HG03196 (cell line): ENCODE measurements around the gene KIAA0825.
"Not testable (repeated sequence)": the region's sequence is repeated elsewhere in the genome, so short reads cannot be mapped to it uniquely, and the experiment has no call there.

Experiments used
- ATAC-seq: cut with Tn5 transposase; IDR thresholded peaks from one replicate; pipeline ENCODE4 v1.9.1; 2021; ENCODE audit not compliant: unreplicated experiment

The KIAA0825 gene

DNA sequence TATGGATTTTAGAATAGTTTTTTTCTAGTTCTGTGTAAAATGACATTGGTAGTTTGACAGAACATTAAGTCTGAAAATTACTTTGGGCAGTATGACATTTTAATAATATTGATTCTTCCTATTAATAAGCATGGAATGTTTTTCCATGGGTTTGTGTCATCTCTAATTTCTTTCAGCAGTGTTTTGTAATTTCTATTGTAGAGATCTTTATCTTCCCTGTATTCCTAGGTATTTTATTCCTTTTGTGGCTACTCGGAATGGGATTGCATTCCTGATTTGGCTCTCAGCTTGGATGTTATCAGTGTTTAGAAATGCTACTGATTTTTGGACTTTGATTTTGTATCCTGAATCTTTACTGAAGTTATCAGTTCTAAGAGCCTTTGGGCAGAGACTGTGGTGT lies 420.4 kb downstream of the KIAA0825 start:
- ATAC-seq = no peak

DNA sequence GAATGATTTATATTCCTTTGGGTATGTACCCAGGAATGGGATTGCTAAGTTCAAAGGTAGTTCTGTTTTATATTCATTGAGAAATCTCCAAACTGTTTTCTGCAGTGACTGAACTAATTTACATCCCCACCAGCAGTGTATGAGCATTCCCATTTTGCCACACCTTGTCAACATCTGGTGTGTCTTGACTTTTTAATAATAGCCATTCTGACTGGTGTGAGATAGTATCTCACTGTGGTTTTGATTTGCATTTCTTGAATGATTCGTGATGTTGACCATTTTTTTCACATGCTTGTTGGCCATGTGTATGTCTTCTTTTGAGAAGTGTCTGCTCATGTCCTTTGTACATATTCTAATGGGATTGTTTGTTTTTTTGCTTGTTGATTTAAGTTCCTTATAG lies 421.5 kb downstream of the KIAA0825 start:
- ATAC-seq = no peak

DNA sequence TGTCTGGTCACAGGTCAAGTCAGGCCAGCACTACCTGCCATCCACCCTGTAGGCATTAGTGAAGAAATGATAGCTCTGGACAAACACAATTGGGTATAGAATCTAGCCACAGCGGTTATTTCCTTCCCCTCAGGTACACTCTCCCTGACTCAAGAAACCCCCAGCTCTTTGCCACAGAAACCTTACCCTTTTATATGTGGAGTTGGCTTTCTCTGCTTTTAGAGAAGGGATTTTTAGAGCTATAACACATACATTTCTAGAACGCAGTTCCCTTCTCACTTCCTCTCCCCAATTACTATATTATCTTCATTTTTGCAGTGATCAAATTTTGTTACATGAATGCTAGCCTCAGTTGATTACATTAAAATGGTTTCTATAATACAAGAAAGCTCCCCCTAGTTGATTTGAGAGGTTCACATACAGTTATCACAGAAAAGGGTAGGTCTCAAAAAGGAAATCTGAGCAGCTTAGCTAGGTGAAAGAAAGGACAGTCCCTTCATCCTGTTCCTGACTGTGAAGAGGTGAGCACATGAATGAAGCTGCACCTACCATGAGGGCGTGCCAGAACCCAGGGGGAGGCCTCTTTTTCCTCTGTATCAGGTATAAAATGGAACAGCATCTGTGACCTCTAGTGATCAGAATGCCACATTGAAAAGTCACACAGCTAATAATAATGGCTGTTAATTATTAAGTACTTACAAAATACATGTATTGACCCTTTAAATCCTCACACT lies 425.6 kb downstream of the KIAA0825 start:
- ATAC-seq = no peak

DNA sequence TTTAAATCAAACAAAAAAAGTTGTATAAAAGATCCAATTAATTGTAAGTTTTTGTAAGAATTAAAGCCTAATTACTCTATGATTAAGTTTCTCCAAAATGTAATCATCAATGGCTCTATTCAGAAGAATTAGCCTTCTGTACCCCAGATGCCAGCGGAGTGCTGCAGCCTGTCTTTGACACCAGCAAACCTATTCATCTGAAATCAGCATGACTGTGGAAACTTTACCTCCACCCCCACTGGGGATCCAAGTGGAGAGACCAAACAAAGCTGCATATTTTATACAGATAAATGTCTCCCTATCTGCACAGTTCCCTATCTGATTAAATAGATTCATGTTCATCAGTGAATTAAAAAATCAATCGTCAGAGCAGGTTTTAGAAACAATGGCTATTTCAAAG lies 426.8 kb downstream of the KIAA0825 start:
- no peak for ATAC-seq

DNA sequence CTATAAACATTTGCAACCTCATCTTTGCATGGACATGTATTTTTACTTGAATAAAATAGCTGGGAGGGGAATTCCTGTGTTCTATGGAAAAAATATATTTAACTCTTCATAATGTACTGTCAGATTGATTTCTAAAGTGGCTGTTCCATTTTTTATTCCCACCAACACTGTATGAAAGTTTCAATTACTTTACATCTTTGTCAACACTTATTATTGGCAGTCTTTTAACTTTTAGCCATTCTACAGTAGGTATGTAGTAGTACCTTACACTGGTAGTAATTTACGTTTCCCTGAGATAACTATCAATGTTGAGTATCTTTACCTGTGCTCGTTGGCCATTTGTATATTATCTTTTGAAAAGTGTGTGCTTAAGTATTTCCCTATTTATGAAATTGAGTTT lies 429.7 kb downstream of the KIAA0825 start:
- ATAC-seq = no peak

- no peak for ATAC-seq
Observed at GRCh38 chr5:94184870-94185269, 433.5 kb downstream of the KIAA0825 start.

DNA sequence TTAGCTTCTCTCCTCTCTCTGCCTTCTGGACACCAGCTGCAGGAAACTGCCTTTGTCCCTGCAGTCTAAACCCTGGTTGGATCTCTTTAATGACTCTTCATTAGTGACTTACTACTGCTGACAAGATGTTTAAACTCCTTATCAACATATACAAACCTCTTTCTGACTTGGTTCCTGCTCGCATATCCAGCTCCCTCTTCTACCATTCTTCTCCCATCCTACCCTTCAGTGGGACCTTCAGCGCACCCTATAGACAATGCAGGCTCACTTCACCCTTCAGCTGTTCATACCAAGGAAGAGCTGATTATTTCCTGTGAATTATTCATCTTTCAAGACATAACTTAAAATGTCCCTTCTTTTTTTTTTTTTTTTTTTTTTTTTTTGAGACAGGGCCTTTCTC lies 436.5 kb downstream of the KIAA0825 start:
- no peak for ATAC-seq

DNA sequence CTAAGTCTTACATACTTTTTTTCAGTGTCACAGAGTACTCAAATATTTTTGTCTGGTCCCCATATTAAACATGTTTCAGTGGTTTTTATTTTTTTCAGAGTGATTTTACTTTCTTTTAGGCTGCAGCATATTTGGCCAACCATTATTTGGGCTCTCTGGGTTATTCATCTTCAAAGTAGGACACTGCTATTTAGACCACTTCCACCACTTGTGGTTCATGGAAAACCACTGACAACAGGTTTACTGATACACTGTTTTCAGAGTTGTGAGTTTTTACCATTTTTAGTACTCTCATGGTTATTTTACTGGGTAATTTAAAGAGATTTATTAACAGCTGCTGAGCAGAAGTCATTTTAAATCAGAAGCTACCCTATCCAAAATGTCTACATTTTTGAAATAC lies 437.6 kb downstream of the KIAA0825 start:
- no peak for ATAC-seq

DNA sequence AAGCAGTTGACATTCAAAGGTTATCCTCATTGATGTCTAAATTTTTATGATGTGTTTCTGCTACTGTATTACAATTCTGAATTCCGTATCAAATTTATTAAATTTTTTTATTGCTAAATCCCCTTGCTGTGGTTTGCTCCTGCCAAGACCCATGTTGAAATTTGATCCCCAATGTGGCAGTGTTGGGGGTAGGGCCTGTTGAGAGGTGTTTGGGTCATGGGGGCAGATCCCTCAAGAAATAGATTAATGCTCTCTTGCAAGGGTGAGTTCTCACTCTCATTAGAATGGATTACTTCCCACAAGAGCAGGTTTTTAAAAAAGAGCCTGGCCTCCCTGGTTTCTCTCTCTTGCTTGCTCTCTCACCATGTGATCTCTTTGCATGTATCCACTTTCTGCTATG lies 442.5 kb downstream of the KIAA0825 start:
- ATAC-seq = no peak

DNA sequence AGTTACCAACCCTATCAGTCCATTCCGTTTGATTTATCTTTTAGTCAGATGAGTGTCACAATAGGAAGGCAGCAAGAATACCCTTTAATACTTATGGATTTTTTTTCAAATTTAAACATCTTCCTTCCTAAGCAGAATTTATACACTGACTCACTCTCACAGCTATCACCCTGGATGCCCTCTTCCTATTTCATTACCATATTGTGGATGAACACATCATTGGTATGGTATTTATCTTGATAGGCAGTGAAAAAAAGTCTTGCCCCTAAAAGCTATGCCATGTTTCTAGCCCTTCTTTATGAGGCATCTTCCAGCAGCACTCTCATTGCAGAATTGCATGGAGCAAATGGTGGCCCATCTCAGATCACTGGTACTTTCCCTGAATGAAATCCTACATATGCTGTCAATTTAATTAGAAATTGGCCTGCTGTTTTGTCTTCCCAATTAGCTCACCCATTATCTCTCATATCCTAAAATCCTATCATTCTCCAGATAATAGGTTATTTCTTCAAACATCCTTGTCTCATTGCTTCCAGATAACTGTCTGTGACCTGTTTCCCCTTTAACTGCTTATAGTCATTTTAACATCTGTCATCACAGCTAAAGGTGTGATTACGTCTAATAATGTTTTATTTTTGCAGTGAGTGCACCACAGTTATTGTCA lies 443.5 kb downstream of the KIAA0825 start:
- no peak for ATAC-seq

DNA sequence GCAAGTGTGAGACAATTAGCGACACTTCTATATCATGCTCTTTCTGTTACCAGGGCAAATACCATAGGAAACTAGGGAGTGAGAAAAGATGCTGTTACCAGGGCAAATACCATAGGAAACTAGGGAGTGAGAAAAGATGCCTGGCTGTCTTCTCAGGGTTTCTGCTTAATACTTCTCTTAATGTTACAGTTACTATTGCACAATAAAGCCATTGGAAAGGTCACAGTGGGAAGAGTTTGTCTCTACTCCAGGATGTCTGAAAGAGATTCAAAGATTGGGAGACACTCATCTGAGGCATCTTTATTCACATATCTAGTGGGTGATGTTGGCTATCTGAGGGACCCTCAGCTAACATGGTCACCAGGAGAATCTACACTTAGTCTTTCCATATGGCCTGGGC lies 445.3 kb downstream of the KIAA0825 start:
- no peak for ATAC-seq

DNA sequence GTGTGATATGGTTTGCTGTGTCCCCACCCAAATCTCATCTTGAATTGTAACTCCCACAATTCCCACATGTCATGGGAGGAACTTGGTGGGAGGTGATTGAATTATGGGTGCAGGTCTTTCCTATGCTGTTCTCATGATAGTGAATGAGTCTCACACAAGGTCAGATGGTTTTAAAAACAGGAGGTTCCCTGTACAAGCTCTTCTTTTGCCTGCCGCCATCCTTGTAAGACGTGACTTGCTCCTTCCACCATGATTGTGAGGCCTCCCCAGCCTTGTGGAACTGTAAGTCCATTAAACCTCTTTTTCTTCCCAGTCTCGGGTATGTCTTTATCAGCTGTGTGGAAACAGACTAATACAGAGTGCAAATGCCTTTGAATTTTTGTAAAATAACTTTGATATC lies 447.3 kb downstream of the KIAA0825 start:
- ATAC-seq = not testable (repeated sequence)

DNA sequence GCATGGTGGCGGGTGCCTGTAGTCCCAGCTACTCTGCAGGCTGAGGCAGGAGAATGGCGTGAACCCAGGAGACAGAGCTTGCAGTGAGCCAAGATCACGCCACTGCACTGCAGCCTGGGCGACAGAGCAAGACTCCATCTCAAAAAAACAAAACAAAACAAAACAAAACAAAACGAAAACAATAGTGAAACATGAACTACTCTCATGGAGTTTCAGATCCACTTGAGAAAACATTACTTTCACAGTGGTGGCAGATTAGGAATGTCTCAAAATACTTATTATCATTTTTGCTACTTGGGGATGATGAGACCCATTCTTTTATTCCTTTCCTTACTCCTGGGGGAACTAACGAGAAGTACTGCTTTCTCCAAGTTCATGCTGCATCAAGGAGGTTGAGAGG lies 448.2 kb downstream of the KIAA0825 start:
- ATAC-seq = not testable (repeated sequence)

- no peak for ATAC-seq
Observed at GRCh38 chr5:94168151-94168550, 450.3 kb downstream of the KIAA0825 start.

DNA sequence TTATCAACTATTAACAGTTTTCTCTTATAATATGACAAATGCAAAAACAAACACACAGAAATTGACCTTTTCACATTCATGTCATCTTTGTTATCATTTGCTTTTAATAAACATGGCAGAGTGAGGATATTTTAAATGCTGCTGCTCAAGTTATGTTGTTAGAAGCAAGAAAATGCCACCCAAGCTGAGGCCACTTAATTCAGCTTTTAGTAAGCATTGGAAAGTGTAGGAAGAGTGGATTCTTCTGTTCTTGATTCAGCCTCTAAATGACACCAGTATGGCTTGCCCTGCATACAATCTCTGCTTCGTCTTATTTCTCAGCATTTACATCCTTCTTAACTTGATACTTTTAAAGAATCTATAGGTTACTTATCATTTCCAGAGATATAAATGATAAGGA lies 456.6 kb downstream of the KIAA0825 start:
- no peak for ATAC-seq

- no peak for ATAC-seq
Observed at GRCh38 chr5:94159144-94159543, 459.3 kb downstream of the KIAA0825 start.

- no peak for ATAC-seq
Observed at GRCh38 chr5:94157704-94158539, 460.5 kb downstream of the KIAA0825 start.

GRCh38 chr5:94154672-94155071 lies 463.7 kb downstream of the KIAA0825 start:
- ATAC-seq = no peak

- ATAC-seq = no peak
Observed at GRCh38 chr5:94153736-94154450, 464.5 kb downstream of the KIAA0825 start.

DNA sequence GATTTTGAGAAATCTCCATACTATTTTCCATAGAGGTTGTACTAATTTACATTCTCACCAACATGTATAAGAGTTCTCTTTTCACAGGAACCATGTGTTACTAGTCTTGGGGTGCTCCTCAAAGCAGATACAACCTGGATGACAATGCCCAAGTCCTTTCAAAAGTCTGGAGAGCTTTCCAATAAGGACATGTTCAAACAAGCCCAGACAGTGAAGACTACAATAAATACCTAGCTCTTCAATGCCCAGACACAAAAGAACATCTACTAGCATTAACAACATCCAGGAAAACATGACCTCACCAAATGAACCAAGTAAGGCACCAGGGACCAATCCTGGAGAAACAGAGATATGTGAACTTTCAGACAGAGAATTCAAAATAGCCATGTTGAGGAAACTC lies 474.8 kb downstream of the KIAA0825 start:
- not testable (repeated sequence) for ATAC-seq

GRCh38 chr5:94140300-94140699 lies 478.1 kb downstream of the KIAA0825 start:
- no peak for ATAC-seq
